Peyer's patch (tissue), 4 donors: ENCODE data around the gene URAD.

ENCODE experiments used
- CTCF ChIP-seq, 6 experiments: fragments of 450-650 bp in 4 of 6; fragments of 200-600 bp in 2 of 6; sonication (generic) in 1 of 6; IDR thresholded peaks; one replicate each; pipeline ENCODE4 v1.5.1; 2017 to 2019; ENCODE audit warnings: antibody characterized with exemption in 6 of 6, mild to moderate bottlenecking in 3 of 6, moderate library complexity in 1 of 6
- POLR2A ChIP-seq, 2 donors: fragments of 450-650 bp; IDR thresholded peaks; one replicate each; pipeline ENCODE4 v1.5.1; 2017; ENCODE audit warnings: antibody characterized with exemption in 2 of 2, mild to moderate bottlenecking in 2 of 2, moderate library complexity in 2 of 2

GRCh38 chr13:27960362-27961226, 27.9 kb downstream of the URAD start:
- TF ChIP-seq CTCF (IDR thresholded peaks at IDR 0.05) (peak in 4 of 6 experiments; percentile 35 to 78 (median 70)), POLR2A (IDR thresholded peaks at IDR 0.05) (peak; percentile 48 to 69)
